OCI-LY1 (cell line): ENCODE measurements around the gene SPATA17.

Experiments used
- CTCF ChIP-seq: fragments of 200-600 bp; sonication (generic), shearing (Covaris generic); IDR thresholded peaks from 2 replicates; pipeline ENCODE4 v1.5.1; 2017; ENCODE audit warnings: mild to moderate bottlenecking, antibody characterized with exemption, low read length, moderate library complexity, mixed read lengths
- EZH2 ChIP-seq: fragments of 200-600 bp; sonication (generic), shearing (Covaris generic); IDR thresholded peaks from 2 replicates; pipeline ENCODE4 v1.8.0; 2017; ENCODE audit warnings: borderline replicate concordance, mixed run types, mild to moderate bottlenecking, antibody characterized with exemption, low read length, moderate library complexity, mixed read lengths

GRCh38 chr1:217907504-217907903 lies 276.4 kb downstream of the SPATA17 start:
- TF ChIP-seq CTCF (no peak), EZH2 (no peak)
